Stimulated activated CD4-positive, alpha-beta T cell treated with anti-CD3 and anti-CD28 coated beads, Interleukin-4, amount 100 ng/mL, for 4 hours (primary cell): ENCODE results near the gene STMP1.

Source experiments
- DNase-seq, 2 experiments: peaks; one replicate each; pipeline ENCODE4 v3.0.0-alpha.2; 2020

Gene STMP1

GRCh38 chr7:135704074-135704473 is 41.8 kb downstream of the STMP1 start:
- no peak for DNase-seq

- DNase-seq: no peak
Observed at GRCh38 chr7:135704698-135705097, 42.4 kb downstream of the STMP1 start.

- no peak for DNase-seq
Observed at GRCh38 chr7:135706038-135706742, 43.9 kb downstream of the STMP1 start.

GRCh38 chr7:135706858-135707569 is 44.7 kb downstream of the STMP1 start:
- DNase-seq: no peak

- DNase-seq: no peak
Observed at GRCh38 chr7:135707570-135707966, 45.3 kb downstream of the STMP1 start.

- DNase-seq: no peak
Observed at GRCh38 chr7:135708041-135708440, 45.7 kb downstream of the STMP1 start.

- DNase-seq: no peak
Observed at GRCh38 chr7:135709508-135709907, 47.2 kb downstream of the STMP1 start.

GRCh38 chr7:135710417-135711138 is 48.3 kb downstream of the STMP1 start:
- no peak for DNase-seq

GRCh38 chr7:135711139-135711469 is 48.8 kb downstream of the STMP1 start:
- no peak for DNase-seq

- no peak for DNase-seq
Observed at GRCh38 chr7:135712182-135712782, 50.0 kb downstream of the STMP1 start.

GRCh38 chr7:135712796-135713195 is 50.5 kb downstream of the STMP1 start:
- DNase-seq: no peak

- no peak for DNase-seq
Observed at GRCh38 chr7:135713836-135714470, 51.6 kb downstream of the STMP1 start.

GRCh38 chr7:135714534-135715009 is 52.3 kb downstream of the STMP1 start:
- DNase-seq: no peak

- no peak for DNase-seq
Observed at GRCh38 chr7:135715055-135715522, 52.8 kb downstream of the STMP1 start.

- no peak for DNase-seq
Observed at GRCh38 chr7:135715673-135716072, 53.4 kb downstream of the STMP1 start.

GRCh38 chr7:135716677-135717238 is 54.4 kb downstream of the STMP1 start:
- no peak for DNase-seq

GRCh38 chr7:135717693-135718092 is 55.4 kb downstream of the STMP1 start:
- DNase-seq: no peak

GRCh38 chr7:135718219-135718618 is 55.9 kb downstream of the STMP1 start:
- DNase-seq: no peak

GRCh38 chr7:135718794-135719437 is 56.6 kb downstream of the STMP1 start:
- DNase-seq: no peak

GRCh38 chr7:135719688-135720087 is 57.4 kb downstream of the STMP1 start:
- no peak for DNase-seq

- DNase-seq: no peak
Observed at GRCh38 chr7:135721198-135721820, 59.0 kb downstream of the STMP1 start.
